ENCODE results near the gene PTPRN2. TPM values are rescaled to one million over a fixed set of nuclear protein-coding genes. Genes with fewer than 3 reads are reported as not detected.
"Not testable (repeated sequence)": the region's sequence is repeated elsewhere in the genome, so short reads cannot be mapped to it uniquely, and the experiment has no call there.

The PTPRN2 gene
- total RNA-seq, 1 experiment from 2014 or later = 2.9 TPM

DNA sequence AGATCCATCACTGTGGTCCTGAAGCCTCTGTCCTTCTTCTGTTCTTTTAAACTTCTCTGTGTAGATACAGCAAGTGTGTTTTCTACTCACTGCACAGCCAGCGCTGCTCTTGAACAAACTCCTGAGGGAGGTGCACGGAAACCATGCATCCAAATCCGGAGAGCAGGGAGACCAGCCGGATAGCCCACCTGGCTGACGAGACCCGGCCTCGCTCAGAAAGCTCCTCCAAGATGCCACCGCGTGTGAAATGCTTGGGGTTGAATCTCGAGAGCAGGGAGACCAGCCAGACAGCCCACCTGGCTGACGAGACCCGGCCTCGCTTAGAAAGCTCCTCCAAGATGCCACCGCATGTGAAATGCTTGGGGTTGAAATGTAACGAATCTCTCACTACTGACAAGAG, 602.0 kb downstream of the PTPRN2 start:
- DNase-seq (ENCODE audit: extremely low read depth, low read depth) = no peak

DNA sequence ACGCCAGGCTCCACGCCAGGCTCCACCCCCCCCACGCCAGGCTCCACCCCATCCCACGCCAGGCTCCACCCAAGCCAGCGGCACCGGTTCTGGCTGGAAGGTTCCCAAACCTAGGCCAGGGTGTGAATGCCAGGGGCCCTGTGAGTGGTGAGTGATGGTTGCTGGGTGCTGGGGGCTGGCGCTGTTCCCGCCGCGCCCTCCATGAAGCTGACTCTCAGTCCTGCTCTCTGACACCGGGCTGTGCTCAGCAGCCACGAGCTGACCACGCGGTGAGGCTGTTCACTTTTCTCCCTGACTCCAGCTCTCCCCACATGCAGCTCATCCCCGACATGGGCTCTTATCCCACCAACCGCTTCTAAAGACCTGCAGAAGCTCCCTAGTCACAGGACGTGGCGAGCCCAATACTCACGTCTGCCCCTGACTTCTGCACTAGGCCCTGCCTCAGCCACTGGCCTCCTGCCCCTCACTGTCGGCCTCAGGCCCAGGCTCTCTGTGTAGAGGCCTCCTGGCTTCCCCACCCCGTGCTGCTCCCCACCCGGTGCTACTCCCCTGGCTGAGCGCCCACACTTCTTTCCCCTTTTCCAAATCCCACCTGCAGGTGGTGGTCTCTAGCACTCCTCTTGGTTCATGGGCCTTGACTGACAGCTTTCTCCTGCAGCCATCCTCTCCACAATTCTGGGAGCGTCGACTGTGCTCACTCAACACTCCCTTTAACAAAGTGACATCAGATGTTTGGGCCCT, 603.0 kb downstream of the PTPRN2 start:
- DNase-seq (ENCODE audit: extremely low read depth, low read depth) = no peak

DNA sequence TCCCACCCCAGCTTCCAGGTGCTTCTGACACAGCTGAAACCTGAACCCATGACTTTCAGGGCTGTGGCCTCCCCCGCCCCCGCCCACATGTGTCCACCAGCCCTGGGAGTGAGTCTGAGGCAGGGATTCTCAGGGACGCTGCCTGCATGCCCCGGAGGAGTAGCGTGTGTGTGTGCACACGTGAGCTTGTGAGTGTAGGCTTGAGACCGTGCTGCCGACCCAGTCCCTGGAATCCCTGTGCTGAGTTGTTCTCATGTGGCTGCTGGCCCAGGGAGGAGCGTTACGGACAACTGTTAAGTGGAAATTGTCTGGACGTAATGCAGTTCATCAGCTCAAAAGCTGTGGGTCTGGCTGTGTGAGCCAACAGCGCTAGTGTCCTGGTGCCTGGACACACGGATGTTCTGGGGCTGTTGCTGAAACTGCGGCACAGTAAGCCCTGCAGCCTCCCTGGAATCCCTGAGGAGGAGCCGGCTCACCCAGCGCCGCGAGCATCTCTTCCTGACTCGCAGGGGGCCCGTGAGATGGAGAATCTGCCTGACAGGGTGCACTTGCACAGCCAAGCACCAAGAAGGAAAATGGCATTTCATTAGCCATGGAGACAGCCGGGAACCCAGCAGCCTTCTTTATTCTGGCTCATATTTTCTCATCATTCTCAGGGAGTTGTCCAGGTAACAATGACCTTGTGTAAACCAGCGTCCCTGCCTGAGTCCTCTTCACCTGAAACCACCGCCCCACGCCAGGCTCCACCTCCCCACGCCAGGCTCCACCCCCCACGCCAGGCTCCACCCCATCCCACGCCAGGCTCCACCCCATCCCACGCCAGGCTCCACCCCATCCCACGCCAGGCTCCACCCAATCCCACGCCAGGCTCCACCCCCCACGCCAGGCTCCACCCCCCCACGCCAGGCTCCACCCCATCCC, 603.9 kb downstream of the PTPRN2 start:
- no peak for DNase-seq (ENCODE audit: extremely low read depth, low read depth)

DNA sequence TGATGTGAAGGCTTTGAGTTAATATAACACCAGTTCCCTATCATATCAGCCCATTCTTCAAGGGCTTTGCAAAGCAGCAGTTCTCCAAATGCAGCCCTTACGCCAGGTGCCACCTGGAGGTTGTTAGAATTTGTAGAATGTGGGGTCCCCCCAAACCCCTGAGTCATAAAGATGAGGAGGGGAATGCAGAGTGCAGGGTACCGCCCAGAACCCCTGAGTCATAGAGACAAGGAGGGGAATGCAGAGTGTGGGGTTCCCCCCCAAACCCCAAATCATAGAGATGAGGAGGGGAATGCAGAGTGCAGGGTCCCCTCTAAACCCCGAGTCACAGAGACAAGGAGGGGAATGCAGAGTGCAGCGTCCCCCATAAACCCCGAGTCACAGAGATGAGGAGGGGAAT, 605.8 kb downstream of the PTPRN2 start:
- no peak for DNase-seq (ENCODE audit: extremely low read depth, low read depth)

- no peak for DNase-seq (ENCODE audit: extremely low read depth, low read depth)
These were observed 606.8 kb downstream of the PTPRN2 start for GRCh38 chr7:157980774-157981173.

DNA sequence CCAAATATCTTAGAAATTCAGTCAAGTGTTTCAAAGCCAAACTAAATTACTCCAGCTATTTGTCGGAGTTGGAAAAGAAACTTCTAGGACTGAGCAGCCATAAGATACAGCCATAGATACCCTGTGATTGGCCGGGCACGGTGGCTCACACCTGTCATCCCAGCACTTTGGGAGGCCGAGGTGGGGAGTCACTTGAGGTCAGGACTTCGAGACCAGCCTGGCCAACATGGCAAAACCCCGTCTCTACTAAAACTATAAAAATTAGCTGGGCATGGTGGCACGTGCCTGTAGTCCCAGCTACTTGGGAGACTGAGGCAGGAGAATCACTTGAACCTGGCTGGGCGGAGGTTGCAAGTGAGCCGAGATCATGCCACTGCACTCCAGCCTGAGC, 607.3 kb downstream of the PTPRN2 start:
- not testable (repeated sequence) for DNase-seq (ENCODE audit: extremely low read depth, low read depth)

DNA sequence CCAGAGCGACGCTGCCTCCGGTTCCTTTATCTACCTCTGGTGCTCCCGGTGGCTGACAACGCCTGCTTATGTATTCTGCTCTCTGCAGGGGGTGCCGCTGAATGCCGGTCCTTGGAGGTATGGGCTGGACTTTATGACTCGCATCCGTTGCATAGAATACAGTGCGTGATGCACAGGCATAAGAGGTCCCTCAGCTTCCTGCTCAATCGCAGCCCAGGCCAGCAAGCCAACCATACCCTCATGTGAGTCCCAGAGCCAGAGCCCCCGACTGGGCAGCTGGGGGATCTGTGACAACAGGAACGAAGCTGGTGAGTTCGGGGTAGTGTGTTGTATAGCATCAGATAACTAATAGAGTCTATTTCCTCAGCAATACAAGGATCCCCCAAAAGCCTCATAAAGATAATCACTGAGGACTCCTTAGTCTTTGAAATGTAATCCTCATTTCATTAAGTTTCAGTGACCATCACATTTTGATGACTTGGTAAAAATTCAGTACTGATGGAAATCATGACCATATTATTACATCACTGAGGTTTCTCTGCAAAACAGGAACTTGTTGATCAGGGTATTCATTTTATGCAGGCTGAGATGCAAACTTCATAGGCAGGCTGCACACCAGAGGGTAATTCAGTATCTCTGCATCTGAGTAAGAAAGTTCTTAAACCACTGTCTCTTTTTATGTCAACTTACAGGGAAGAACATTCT, 607.8 kb downstream of the PTPRN2 start:
- no peak for DNase-seq (ENCODE audit: extremely low read depth, low read depth)

DNA sequence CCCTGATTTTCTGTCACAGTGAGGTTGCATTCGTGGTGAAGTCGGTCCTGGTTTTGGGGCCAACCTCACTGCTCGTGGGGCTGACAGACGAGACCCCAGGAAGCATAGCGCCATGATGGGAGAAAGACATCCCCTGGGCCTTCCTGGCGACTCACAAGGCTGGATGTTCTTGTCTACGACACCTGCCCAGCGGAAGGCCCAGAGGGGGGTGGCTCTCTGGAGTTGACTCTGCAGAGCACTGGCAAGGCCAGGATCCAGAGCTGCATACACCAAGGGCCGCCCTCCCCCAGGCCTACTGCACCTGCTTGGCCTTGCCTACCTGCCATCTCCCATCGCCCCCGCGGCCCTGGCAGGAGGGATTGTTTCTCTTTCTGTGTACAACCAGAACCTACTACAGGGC, 608.9 kb downstream of the PTPRN2 start:
- no peak for DNase-seq (ENCODE audit: extremely low read depth, low read depth)

DNA sequence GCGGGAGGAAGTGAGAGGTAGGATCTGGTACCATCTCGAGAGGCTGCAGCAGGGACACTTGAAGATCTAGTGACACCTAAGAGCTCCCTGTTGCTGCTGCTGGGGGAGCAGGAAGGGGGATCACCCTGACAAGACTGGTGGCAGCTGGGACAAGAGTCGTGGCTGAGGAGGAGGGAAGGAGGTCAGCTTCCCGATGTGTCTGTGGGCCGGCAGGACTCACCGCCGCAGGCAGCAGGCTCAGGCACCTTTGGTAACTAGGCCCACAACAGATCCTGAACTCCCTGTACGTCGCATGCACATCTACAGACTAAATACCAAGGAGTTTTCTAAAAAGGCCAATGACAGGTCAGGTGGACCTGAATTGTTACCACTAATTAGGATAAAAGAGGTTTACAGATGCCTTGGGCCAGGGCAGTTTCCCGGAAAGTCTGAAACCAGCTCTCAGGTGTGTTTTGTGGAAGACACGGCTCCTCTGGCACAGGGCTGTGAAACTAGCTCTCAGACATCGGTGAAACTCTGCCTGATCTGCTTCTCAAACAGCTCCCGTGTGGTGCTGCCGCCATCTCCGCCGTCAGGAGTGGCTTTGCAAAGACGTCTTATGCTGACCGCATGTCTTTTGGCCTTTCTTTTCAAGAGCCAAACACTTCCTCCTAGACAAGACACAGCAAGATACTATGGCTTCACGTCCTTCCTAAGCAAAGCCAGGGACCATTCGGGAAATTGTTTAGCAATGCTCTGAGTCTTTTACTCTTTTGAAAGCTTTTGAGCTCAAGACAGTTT, 609.7 kb downstream of the PTPRN2 start:
- no peak for DNase-seq (ENCODE audit: extremely low read depth, low read depth)

DNA sequence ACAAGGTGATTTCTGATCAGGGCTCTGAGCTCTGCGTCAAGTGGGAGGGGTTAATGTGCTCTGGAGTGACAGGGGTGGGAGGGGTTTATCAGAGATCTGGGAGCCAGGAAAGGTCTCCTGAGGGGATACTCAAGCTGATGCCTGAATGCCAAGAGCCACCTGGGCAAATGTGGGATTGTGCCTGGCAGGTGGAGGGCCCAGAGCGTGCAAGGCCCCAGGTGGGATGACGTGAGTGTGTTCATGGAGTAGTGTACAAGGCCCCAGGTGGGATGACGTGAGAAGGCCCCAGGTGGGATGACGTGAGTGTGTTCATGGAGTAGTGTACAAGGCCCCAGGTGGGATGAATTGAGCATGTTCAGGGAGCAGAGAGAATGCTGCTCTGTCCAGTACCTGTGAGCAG, 610.3 kb downstream of the PTPRN2 start:
- no peak for DNase-seq (ENCODE audit: extremely low read depth, low read depth)

GRCh38 chr7:157976406-157976805, 611.2 kb downstream of the PTPRN2 start:
- DNase-seq (ENCODE audit: extremely low read depth, low read depth) = no peak

DNA sequence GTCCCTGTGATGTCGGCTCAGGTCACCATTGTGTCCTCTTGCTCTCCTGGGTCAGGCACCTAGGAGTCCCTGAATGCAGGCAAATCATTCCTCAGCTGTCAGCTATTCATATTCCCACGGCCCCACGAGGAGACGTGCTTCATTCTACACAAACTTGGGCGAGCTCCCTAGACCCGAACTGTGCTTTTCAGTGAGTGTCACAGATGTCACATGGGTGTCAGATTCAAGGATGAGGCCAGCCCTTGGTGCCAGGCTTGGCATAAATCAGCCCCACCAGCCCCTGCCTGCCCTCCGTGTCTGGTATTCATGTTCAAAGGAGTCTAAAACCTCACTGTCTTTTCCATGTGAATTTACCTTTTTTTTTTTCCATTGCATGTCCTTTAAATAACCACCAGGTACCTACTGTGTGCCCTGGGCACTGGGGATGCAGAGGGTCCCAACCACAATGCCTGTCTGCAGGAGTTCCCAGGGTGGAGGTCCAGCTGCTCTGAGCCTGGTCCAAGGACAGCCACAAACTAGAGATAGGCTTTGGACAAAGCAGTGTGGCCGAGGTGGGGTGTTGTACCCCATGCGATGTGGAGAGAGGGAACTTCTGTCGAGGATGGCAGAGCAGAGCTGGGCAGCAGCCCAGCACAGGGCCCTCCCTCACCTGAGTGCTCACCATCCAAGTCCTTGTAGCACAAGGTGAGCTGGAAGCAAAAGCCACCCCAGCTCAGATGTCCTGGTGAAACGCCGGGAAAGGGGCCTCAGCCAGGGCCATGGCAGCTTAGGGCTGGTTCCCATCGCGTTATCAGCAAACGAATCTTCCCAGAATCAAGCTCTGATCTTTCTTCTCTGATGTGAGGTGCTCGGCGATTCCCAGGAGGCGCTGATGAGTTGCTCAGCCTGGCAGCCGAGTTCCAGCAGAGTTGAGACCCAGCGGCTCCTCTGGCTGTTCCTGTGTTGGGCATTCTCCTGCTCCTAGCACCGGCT, 611.9 kb downstream of the PTPRN2 start:
- no peak for DNase-seq (ENCODE audit: extremely low read depth, low read depth)

DNA sequence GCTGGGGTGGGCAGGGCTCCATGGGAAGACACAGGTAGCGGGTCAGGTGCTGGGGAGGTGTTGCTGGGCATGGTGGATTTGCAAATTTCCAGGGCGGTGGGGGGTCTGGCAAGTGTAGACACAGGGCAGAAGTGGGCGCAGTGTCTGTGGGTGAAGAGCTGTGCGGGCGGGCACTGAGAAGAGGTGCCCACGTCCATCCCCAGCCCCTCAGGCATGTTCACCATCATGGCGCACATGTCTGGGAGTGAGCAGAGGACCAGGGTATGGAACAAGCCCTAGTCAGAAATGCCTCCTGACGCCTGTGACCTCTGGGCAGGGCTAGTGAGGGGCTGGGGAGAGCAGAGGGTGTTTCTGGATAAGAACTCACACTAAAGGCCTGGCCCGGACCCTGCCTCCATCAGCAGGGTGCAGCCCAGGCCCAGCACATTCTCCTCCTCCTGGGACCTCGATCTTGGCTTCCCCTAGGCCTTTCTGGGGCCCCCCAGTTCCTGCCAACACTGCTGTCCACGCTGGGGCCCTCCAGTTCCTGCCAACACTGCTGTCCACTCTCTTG, 612.9 kb downstream of the PTPRN2 start:
- DNase-seq (ENCODE audit: extremely low read depth, low read depth) = no peak

DNA sequence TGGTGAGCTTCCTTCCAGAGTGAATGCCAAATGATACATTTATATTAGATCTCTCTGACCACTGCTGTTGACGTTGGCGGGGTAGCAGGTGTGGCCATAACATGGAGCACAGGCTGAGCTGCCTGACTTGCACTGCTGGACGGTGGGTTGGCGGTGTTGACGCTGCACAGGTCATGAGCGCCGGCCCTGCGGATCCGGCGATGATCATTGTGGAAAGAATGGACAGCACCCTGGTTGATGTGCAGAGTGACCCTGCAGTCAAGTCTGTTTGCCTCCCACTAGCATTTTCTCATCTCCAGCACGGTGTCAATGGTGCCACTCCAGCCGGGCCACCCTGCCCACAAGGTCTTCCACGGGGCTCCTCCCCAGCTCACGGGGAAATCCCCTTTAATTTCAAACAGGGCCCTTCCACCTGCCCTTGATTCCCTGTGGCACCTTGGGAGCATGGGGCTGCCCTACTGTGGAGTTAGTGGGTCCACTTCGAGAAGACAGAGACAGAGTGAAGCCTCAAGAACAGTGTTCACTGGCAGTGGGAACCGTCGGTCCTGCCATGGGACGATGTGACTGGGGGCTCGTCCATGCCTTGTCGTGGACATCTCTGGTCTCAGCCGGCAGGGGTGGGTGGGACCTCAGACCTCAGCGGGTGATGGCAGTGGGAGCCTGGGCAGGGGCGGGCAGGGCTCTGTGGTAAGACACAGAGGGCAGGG, 613.5 kb downstream of the PTPRN2 start:
- DNase-seq (ENCODE audit: extremely low read depth, low read depth) = no peak

DNA sequence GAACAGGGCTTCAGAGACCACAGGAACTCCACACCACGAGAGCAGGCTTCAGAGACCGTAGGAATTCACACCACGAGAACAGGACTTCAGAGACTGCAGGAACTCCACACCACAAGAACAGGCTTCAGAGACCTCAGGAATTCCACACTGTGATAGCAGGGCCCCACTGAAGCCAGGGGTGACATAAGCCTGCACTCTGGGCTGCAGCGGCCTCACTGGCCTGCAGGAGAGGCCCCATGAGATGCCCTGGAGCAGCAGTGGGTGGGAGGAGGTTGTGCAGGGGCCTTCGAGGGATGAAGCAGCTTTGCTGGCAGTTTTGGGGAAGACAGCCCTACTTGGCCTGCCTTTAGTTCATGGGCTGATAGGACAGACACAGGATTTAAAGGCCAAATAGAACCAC, 614.7 kb downstream of the PTPRN2 start:
- no peak for DNase-seq (ENCODE audit: extremely low read depth, low read depth)

DNA sequence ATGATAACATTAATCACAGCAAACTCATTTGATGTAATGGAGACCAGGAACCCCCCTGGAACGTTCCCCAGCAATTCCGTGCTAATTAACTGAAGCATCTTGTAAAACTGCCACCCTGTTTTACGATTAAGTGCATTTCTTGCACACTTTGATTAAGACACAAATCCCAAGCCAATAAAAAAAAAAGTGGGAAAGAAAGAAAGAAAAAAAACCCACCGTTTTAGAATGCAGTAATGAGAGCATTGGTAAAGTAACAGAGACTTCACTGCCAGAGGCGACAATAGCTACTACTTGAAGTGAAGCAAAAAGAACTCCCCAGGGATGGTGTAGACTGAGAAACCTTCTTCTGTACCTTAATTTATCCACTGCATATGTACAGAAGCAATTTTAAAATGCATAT, 616.1 kb downstream of the PTPRN2 start:
- DNase-seq (ENCODE audit: extremely low read depth, low read depth) = no peak

GRCh38 chr7:157970744-157971143, 616.9 kb downstream of the PTPRN2 start:
- DNase-seq (ENCODE audit: extremely low read depth, low read depth) = no peak

DNA sequence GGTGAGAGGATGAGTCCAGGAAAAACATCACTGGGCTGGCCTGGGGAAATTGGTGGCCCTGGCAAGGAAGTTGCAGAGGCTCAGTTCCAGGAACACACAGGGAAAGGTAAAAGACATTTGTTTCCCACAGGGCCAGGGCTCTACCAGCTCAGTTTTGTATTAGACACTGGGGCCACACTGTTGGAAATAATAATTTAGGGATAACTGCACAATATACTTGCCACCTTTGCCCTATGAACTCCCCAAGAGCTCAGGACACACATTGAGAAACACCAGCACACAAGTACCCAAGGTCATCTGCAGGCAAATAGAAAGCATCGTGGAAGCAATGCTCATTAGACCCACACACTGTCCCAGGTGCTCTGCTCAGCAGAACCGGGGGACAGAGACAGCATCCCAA, 617.6 kb downstream of the PTPRN2 start:
- DNase-seq (ENCODE audit: extremely low read depth, low read depth) = no peak

Data from NCI-H460 (cell line).